GM21619 (cell line): Measurements from ENCODE around the gene FBXO27.
"Not testable (repeated sequence)": the region's sequence is repeated elsewhere in the genome, so short reads cannot be mapped to it uniquely, and the experiment has no call there.

Experiments
- ATAC-seq: cut with Tn5 transposase; IDR thresholded peaks from one replicate; pipeline ENCODE4 v1.9.1; 2021; ENCODE audit not compliant: unreplicated experiment

Gene FBXO27

GRCh38 chr19:39045506-39045905 is 13.2 kb upstream of the FBXO27 start:
- no peak for ATAC-seq

GRCh38 chr19:39038098-39038497 is 5.7 kb upstream of the FBXO27 start:
- ATAC-seq = no peak

GRCh38 chr19:39037194-39037593 is 4.8 kb upstream of the FBXO27 start:
- ATAC-seq = no peak

GRCh38 chr19:39036581-39036980 is 4.2 kb upstream of the FBXO27 start:
- no peak for ATAC-seq

GRCh38 chr19:39031368-39032062 is 834 bp downstream of the FBXO27 start:
- no peak for ATAC-seq

- no peak for ATAC-seq
Observed at GRCh38 chr19:39030854-39031367, 1.4 kb downstream of the FBXO27 start.

- ATAC-seq = no peak
Observed at GRCh38 chr19:39024875-39025641, 7.3 kb downstream of the FBXO27 start.

GRCh38 chr19:39021063-39021462 is 11.3 kb downstream of the FBXO27 start:
- ATAC-seq = no peak

- no peak for ATAC-seq
Observed at GRCh38 chr19:39017646-39018045, 14.7 kb downstream of the FBXO27 start.

- no peak for ATAC-seq
Observed at GRCh38 chr19:39017026-39017425, 15.3 kb downstream of the FBXO27 start.

GRCh38 chr19:39014037-39014436 is 18.3 kb downstream of the FBXO27 start:
- no peak for ATAC-seq

- no peak for ATAC-seq
Observed at GRCh38 chr19:39009001-39009400, 23.3 kb downstream of the FBXO27 start.

GRCh38 chr19:39008137-39008536 is 24.2 kb downstream of the FBXO27 start:
- ATAC-seq = no peak

- ATAC-seq = no peak
Observed at GRCh38 chr19:39007096-39007495, 25.3 kb downstream of the FBXO27 start.

- ATAC-seq = no peak
Observed at GRCh38 chr19:39004403-39004802, 27.9 kb downstream of the FBXO27 start.

GRCh38 chr19:39003796-39004195 is 28.6 kb downstream of the FBXO27 start:
- ATAC-seq = no peak

GRCh38 chr19:39003188-39003587 is 29.2 kb downstream of the FBXO27 start:
- ATAC-seq = no peak

GRCh38 chr19:39001041-39001440 is 31.3 kb downstream of the FBXO27 start:
- no peak for ATAC-seq

GRCh38 chr19:38997576-38997975 is 34.8 kb downstream of the FBXO27 start:
- not testable (repeated sequence) for ATAC-seq

- ATAC-seq = no peak
Observed at GRCh38 chr19:38993271-38993670, 39.1 kb downstream of the FBXO27 start.

GRCh38 chr19:38990949-38991697 is 41.2 kb downstream of the FBXO27 start:
- ATAC-seq = no peak

- ATAC-seq = not testable (repeated sequence)
Observed at GRCh38 chr19:38989614-38990013, 42.7 kb downstream of the FBXO27 start.
